Spleen (tissue), 11 donors: ENCODE data around the gene MCM3AP. TPM values are rescaled to one million over a fixed set of nuclear protein-coding genes. Genes with fewer than 3 reads are reported as not detected.
A peak's percentile ranks its signal among the peaks of the same experiment; 100 is the strongest.

Source experiments
- DNase-seq: peaks from one replicate; pipeline ENCODE4 v3.0.0-alpha.2; 2020
- H3K27ac ChIP-seq, 8 donors: fragments of 200-600 bp; sonication (generic) in 7 of 8; 1 replicate in 4 of 8; 2 replicates in 4 of 8; pipeline versions ENCODE4 v1.5.0 to v1.8.0; 2016 to 2021; ENCODE audit warnings: inconsistent platforms in 4 of 8, mild to moderate bottlenecking in 4 of 8, moderate library complexity in 1 of 8
- H3K27me3 ChIP-seq, 7 donors: fragments of 200-600 bp; sonication (generic) in 6 of 7; replicated peaks in 1 of 7; 1 replicate in 4 of 7; 2 replicates in 3 of 7; pipeline versions ENCODE4 v1.5.0 to v1.8.0; 2016 to 2021; ENCODE audit warnings: inconsistent platforms in 3 of 7, mild to moderate bottlenecking in 1 of 7
- H3K36me3 ChIP-seq, 6 donors: fragments of 200-600 bp; sonication (generic) in 5 of 6; 1 replicate in 4 of 6; 2 replicates in 2 of 6; pipeline versions ENCODE4 v1.5.0 to v1.8.0; 2016 to 2021; ENCODE audit warnings: inconsistent platforms in 2 of 6
- H3K4me1 ChIP-seq, 6 donors: fragments of 200-600 bp; sonication (generic) in 5 of 6; 1 replicate in 3 of 6; 2 replicates in 3 of 6; pipeline versions ENCODE4 v1.5.0 to v1.8.0; 2016 to 2021; ENCODE audit warnings: inconsistent platforms in 3 of 6
- H3K4me3 ChIP-seq, 8 donors: fragments of 200-600 bp; sonication (generic) in 7 of 8; 1 replicate in 4 of 8; 2 replicates in 4 of 8; pipeline versions ENCODE4 v1.5.0 to v1.8.0; 2016 to 2021; ENCODE audit warnings: inconsistent platforms in 4 of 8, mild to moderate bottlenecking in 4 of 8, moderate library complexity in 2 of 8
- H3K9me3 ChIP-seq, 8 donors: fragments of 200-600 bp; sonication (generic) in 7 of 8; 1 replicate in 4 of 8; 2 replicates in 4 of 8; pipeline versions ENCODE4 v1.5.0 to v1.8.0; 2016 to 2021; ENCODE audit warnings: inconsistent platforms in 4 of 8
- CTCF ChIP-seq, 11 experiments: fragments of 200-600 bp in 7 of 11; fragments of 450-650 bp in 4 of 11; sonication (generic) in 4 of 11; IDR thresholded peaks in 8 of 11; conservative IDR thresholded peaks in 3 of 11; 1 replicate in 7 of 11; 2 replicates in 4 of 11; pipeline versions ENCODE4 v1.4.0 to v1.8.0; 2016 to 2021; ENCODE audit warnings: antibody characterized with exemption in 11 of 11, inconsistent platforms in 4 of 11, mild to moderate bottlenecking in 1 of 11
- POLR2A ChIP-seq, 3 donors: fragments of 450-650 bp; IDR thresholded peaks; one replicate each; pipeline ENCODE4 v1.5.1; 2017; ENCODE audit warnings: antibody characterized with exemption in 3 of 3, mild to moderate bottlenecking in 1 of 3
- POLR2AphosphoS5 ChIP-seq, 3 donors: sonication (generic); formaldehyde crosslinking; IDR thresholded peaks; one replicate each; pipeline ENCODE4 v1.5.1; 2017; ENCODE audit warnings: antibody characterized with exemption in 3 of 3
- WGBS, 5 donors: extraction: QIAGEN DNeasy Blood & Tissue Kit in 3 of 5; methylation state at CpG; one replicate each; pipeline versions ENCODE4 v1.1.5 to v1.1.7; 2013 to 2018; 5-methylcytosine and 5-hydroxymethylcytosine counted together
- intact Hi-C: fragments of 100-400 bp; cut with DNase I; formaldehyde crosslinking; loops from one replicate; pipeline ENCODE4 v1.15.0; 2023; ENCODE audit warnings: low total_unique reads
- polyA plus RNA-seq, 3 donors: library from polyadenylated mRNA; stranded (reverse); fragments of 200-250 nt; gene quantifications; one replicate each; pipeline ENCODE4 v1.2.1, GENCODE V29; 2013
- total RNA-seq, 7 donors: library from RNA; depleted of rRNA in 3 of 7; stranded (reverse); fragments of >200 nt in 3 of 7; fragmentation: NEBNext Ultra II Directional in 4 of 7; extraction: Animal tissue kit (Norgen Biotek cat#: 25700) in 4 of 7; gene quantifications; one replicate each; pipeline versions ENCODE4 v1.1.0 to v1.2.1, GENCODE V29; 2016 to 2021
- donor health status: healthy with polysubstance abuse.
- donor health status: DM: no; HTN: no; CAD: no; lungs with moderate emphysema.
- donor health status: DM: no; HTN: no; CAD: no.
- donor health status: Bipolar disorder and iron deficiency.
- donor health status: healthy.
- donor health status: DM: no; HTN: no; CAD: no.
- donor health status: DM: yes; HTN: yes; CAD: no.

The MCM3AP gene
- total and polyA plus RNA-seq, 10 donors, result 35.2 to 144 (median 103) TPM

- Histone ChIP-seq H3K4me3 (no peak overlapping the region), H3K27ac (peak overlapping the region in 2 of 8 donors; percentile 66 to 79), H3K36me3 (peaks cover 0 to 31% (median 9%) of the 10 kb centered on the region in 6 donors), H3K9me3 (no peaks in the 10 kb centered on the region), H3K4me1 (peaks cover 6 to 48% (median 21%) of the 10 kb centered on the region in 6 donors), H3K27me3 (peaks cover 0 to 20% (median 7%) of the 10 kb centered on the region in 7 donors)
- DNase-seq, result no peak
- TF ChIP-seq POLR2AphosphoS5 (IDR thresholded peaks at IDR 0.05), result no peak
- TF ChIP-seq CTCF (IDR thresholded peaks at IDR 0.05 in 8 of 11, conservative IDR thresholded peaks at IDR 0.05 in 3 of 11), result no peak
- TF ChIP-seq POLR2A (IDR thresholded peaks at IDR 0.05), result no peak
- 47 to 76% (median 56%) methylated on average over 7 to 9 of the region's 9 CpGs for WGBS, 5 donors
- intact Hi-C loops, result no loop called here
Observed at GRCh38 chr21:46295177-46295770, 9.9 kb upstream of the MCM3AP start.

- DNase-seq, result no peak
- 40 to 57% (median 47%) methylated on average over 10 of the region's 10 CpGs for WGBS, 5 donors
- intact Hi-C loops, result no loop called here
- Histone ChIP-seq H3K4me3 (no peak overlapping the region), H3K36me3 (peaks cover 0 to 26% (median 9%) of the 10 kb centered on the region in 6 donors), H3K27me3 (peaks cover 0 to 20% (median 7%) of the 10 kb centered on the region in 7 donors), H3K27ac (peak overlapping the region in 1 of 8 donors; percentile 79), H3K4me1 (peaks cover 6 to 53% (median 21%) of the 10 kb centered on the region in 6 donors), H3K9me3 (no peaks in the 10 kb centered on the region)
- TF ChIP-seq POLR2AphosphoS5 (IDR thresholded peaks at IDR 0.05) (no peak), POLR2A (IDR thresholded peaks at IDR 0.05) (no peak), CTCF (IDR thresholded peaks at IDR 0.05 in 8 of 11, conservative IDR thresholded peaks at IDR 0.05 in 3 of 11) (no peak)
Observed at GRCh38 chr21:46294647-46295176, 9.3 kb upstream of the MCM3AP start.

GRCh38 chr21:46291561-46291960 lies 6.2 kb upstream of the MCM3AP start:
- Histone ChIP-seq H3K27me3 (peaks cover 0 to 3% (median 0%) of the 10 kb centered on the region in 7 donors), H3K4me3 (no peak overlapping the region), H3K4me1 (peaks cover 0 to 68% (median 16%) of the 10 kb centered on the region in 6 donors), H3K9me3 (no peaks in the 10 kb centered on the region), H3K36me3 (peaks cover 0 to 25% (median 9%) of the 10 kb centered on the region in 6 donors), H3K27ac (no peak overlapping the region)
- intact Hi-C loops, result no loop called here
- DNase-seq, result no peak
- 90 to 98% (median 96%) methylated on average over 2 of the region's 2 CpGs for WGBS, 5 donors
- TF ChIP-seq CTCF (IDR thresholded peaks at IDR 0.05 in 8 of 11, conservative IDR thresholded peaks at IDR 0.05 in 3 of 11), result no peak
- TF ChIP-seq POLR2A (IDR thresholded peaks at IDR 0.05), result no peak
- TF ChIP-seq POLR2AphosphoS5 (IDR thresholded peaks at IDR 0.05), result no peak

- H3K4me1 ChIP-seq, result peaks cover 7 to 60% (median 20%) of the 10 kb centered on the region in 6 donors
- H3K36me3 ChIP-seq, result peaks cover 0 to 25% (median 9%) of the 10 kb centered on the region in 6 donors
- intact Hi-C loops, result loop anchor here (5.0 kb wide), 1 partner anchor 38 kb away; a partner anchor contains a TSS
- no peak overlapping the region for H3K27ac ChIP-seq
- no peaks in the 10 kb centered on the region for H3K27me3 ChIP-seq
- no peak overlapping the region for H3K4me3 ChIP-seq
- no peaks in the 10 kb centered on the region for H3K9me3 ChIP-seq
- WGBS, 5 donors, result 74 to 87% (median 79%) methylated on average over 6 of the region's 6 CpGs
- no peak for DNase-seq
- TF ChIP-seq POLR2AphosphoS5 (IDR thresholded peaks at IDR 0.05), result no peak
- TF ChIP-seq CTCF (IDR thresholded peaks at IDR 0.05 in 8 of 11, conservative IDR thresholded peaks at IDR 0.05 in 3 of 11), result no peak
- TF ChIP-seq POLR2A (IDR thresholded peaks at IDR 0.05), result no peak
Observed at GRCh38 chr21:46289655-46290179, 4.3 kb upstream of the MCM3AP start.
